Measurements from ENCODE around the gene CD9.

Gene CD9

DNA sequence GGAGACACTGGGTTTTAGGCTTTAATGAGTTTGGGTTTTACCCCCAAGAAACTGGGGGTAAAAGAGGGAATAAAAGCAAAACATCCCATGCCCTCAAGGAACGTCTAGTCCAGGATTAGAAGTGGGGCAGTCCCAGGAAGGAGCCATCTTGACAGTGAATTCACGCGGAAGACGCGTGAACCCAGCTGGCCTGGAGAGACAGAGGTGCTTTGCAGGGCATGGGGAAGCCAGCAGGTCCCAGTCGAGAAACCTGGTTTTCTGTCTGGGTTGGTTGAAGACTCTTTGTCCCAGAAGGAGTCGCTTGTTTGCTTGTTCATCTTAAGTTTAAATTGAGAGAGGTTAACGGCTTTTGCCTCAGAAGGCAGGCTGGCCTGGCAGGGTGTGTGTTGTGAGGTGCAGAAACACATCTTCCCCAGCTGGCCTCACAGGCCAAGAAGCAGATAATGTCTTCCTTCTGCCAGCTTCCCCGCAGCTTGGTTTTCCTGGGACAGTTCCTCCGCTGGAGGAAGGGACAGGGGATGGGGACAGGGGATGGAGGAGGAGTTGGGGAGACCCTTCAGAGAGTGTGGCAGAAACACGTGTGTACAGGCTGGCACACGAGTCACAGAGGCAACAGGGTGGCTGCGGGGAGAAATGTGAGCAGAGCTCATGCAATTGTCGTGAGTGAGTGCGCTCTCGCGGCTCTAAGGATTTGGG is 18.5 kb upstream of the CD9 start:
- in situ Hi-C loops (cut with HindIII; ENCODE audit: low sequenced_read_pairs) = no loop called here
- TF ChIP-seq CTCF (IDR thresholded peaks at IDR 0.05; ENCODE audit: low read depth, low read length, missing control alignments) = no peak
- no peak overlapping the region for H3K4me3 ChIP-seq (ENCODE audit: low read depth, low read length)
- no peak for DNase-seq (ENCODE audit: low read depth)

DNA sequence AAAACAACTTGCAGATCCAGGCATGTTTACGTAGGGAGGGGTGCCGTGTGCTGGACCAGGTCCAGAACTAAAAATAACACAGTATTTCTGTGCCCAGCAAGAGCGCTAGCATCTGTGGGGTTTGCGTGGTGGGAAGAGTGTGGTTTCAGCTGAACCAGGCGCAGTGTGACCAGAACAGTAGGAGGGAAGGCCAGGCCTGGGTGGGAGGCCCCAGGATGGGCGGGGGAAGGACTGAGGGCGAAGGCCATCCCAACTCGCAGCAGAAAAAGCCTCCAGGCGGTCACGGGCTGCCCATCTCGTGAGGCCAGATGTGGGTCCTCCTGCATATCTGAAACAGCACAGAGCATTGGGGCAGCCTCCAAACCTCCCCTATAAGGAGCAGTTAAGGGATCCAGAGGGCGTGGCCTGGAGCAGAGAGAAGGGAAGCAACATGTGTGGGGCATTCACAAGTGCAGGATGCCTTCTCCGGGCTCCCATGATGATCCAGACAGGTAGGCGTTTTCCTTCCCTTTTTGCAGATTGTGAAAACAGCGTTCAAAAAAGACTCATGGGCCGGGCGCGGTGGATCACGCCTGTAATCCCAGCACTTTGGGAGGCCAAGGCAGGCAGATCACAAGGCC is 17.8 kb upstream of the CD9 start:
- no peak overlapping the region for H3K4me3 ChIP-seq (ENCODE audit: low read depth, low read length)
- DNase-seq (ENCODE audit: low read depth) = no peak
- no peak for TF ChIP-seq CTCF (IDR thresholded peaks at IDR 0.05; ENCODE audit: low read depth, low read length, missing control alignments)
- in situ Hi-C loops (cut with HindIII; ENCODE audit: low sequenced_read_pairs) = no loop called here

DNA sequence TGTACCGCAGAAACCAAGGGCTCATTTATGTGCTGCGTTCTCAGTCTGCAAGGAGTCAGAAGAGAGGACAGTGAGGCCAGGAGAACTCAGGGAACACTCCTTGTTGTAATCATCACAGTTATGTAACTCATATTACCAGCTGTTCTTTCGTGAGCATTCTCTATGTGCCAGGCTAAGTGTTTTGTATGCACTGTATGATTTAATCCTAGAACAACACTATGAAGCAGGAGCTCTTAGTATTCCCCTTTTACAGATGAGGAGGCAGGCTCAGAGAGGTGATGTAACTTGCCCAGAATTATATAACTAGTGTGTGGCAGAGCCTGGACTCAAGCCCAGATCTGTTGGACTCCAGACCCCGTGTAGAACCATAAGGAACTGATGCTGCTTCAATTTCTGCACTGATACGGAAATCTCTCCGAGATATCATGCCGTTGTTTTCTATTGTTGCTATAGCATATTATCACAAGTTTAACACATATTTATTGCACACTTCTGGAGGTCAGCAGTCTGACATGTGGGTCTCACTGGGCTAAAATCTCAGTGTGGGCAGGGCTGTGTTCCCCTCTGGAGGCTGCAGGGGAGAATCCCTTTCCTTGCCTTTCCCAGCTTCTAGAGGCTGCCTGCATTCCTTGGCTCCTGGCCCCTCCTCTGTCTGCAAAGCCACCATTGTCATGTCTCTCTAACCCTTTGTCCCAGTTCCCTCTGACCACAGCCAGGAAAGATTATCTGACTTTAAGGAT is 16.3 kb upstream of the CD9 start:
- no peak overlapping the region for H3K4me3 ChIP-seq (ENCODE audit: low read depth, low read length)
- no peak for DNase-seq (ENCODE audit: low read depth)
- no peak for TF ChIP-seq CTCF (IDR thresholded peaks at IDR 0.05; ENCODE audit: low read depth, low read length, missing control alignments)
- in situ Hi-C loops (cut with HindIII; ENCODE audit: low sequenced_read_pairs) = no loop called here

GRCh38 chr12:6185961-6186827 is 14.0 kb upstream of the CD9 start:
- in situ Hi-C loops (cut with HindIII; ENCODE audit: low sequenced_read_pairs) = no loop called here
- H3K4me3 ChIP-seq (ENCODE audit: low read depth, low read length) = no peak overlapping the region
- no peak for DNase-seq (ENCODE audit: low read depth)
- no peak for TF ChIP-seq CTCF (IDR thresholded peaks at IDR 0.05; ENCODE audit: low read depth, low read length, missing control alignments)

GRCh38 chr12:6187948-6188793 is 12.0 kb upstream of the CD9 start:
- H3K4me3 ChIP-seq (ENCODE audit: low read depth, low read length) = no peak overlapping the region
- TF ChIP-seq CTCF (IDR thresholded peaks at IDR 0.05; ENCODE audit: low read depth, low read length, missing control alignments) = no peak
- in situ Hi-C loops (cut with HindIII; ENCODE audit: low sequenced_read_pairs) = no loop called here
- no peak for DNase-seq (ENCODE audit: low read depth)

Data from astrocyte of the cerebellum (primary cell).